WTC11 (cell line): ENCODE measurements around the gene ARHGAP42. TPM values are rescaled to one million over a fixed set of nuclear protein-coding genes. Genes with fewer than 3 reads are reported as not detected.

Experiments used
- ATAC-seq: fragments of 200-7000 bp; cut with Tn5 transposase; 2 replicates; pipeline ENCODE4 v1.10.0; 2021; ENCODE audit warnings: mild to moderate bottlenecking, moderate library complexity
- CTCF ChIA-PET: fragments of 300-600 bp; sonication (Branson Sonifier 250); formaldehyde crosslinking; loops from one replicate; lab custom pipeline; 2021; ENCODE audit warnings: antibody characterized with exemption; lab: Charles Lee
- POLR2A ChIA-PET: fragments of 350-600 bp; sonication (Branson Sonifier 250); formaldehyde crosslinking; loops from one replicate; lab custom pipeline; 2021; ENCODE audit warnings: antibody characterized with exemption; lab: Charles Lee
- DNase-seq: peaks from one replicate; pipeline ENCODE4 v3.0.0; 2021; ENCODE audit warnings: low spot score
- H3K27ac Mint-ChIP-seq: 2 replicates; pipeline ENCODE4 v1.8.0; 2021; ENCODE audit warnings: mixed read lengths
- H3K27me3 Mint-ChIP-seq: 2 replicates; pipeline ENCODE4 v1.8.0; 2021; ENCODE audit warnings: low read depth, mild to moderate bottlenecking, moderate library complexity, mixed read lengths
- H3K36me3 Mint-ChIP-seq: 2 replicates; pipeline ENCODE4 v1.8.0; 2021; ENCODE audit warnings: mixed read lengths
- H3K4me1 Mint-ChIP-seq: 2 replicates; pipeline ENCODE4 v1.8.0; 2022; ENCODE audit warnings: mixed read lengths
- H3K4me3 Mint-ChIP-seq: 2 replicates; pipeline ENCODE4 v1.8.0; 2021; ENCODE audit warnings: mild to moderate bottlenecking, moderate library complexity, mixed read lengths
- H3K9me3 Mint-ChIP-seq: 2 replicates; pipeline ENCODE4 v1.8.0; 2021; ENCODE audit warnings: mixed read lengths
- AR ChIP-seq: fragments of 250-450 bp; sonication (Bioruptor Pico); IDR thresholded peaks from 2 replicates; pipeline ENCODE4 v1.9.0; 2021; ENCODE audit warnings: mild to moderate bottlenecking
- ESRRA ChIP-seq: sonication (generic); formaldehyde crosslinking; IDR thresholded peaks from 2 replicates; pipeline ENCODE4 v1.8.1; 2022; ENCODE audit warnings: mild to moderate bottlenecking, missing genetic modification reagents, borderline replicate concordance
- FOXJ3 ChIP-seq: sonication (generic); formaldehyde crosslinking; IDR thresholded peaks from 2 replicates; pipeline ENCODE4 v1.9.0; 2021; ENCODE audit warnings: missing genetic modification reagents, mild to moderate bottlenecking, borderline replicate concordance
- TP53 ChIP-seq: sonication (generic); formaldehyde crosslinking; IDR thresholded peaks from 2 replicates; pipeline ENCODE4 v1.8.1; 2023; ENCODE audit warnings: mild to moderate bottlenecking, missing genetic modification reagents
- ZBTB21 ChIP-seq: sonication (generic); formaldehyde crosslinking; IDR thresholded peaks from 2 replicates; pipeline ENCODE4 v1.8.1; 2023; ENCODE audit warnings: mild to moderate bottlenecking, missing genetic modification reagents, borderline replicate concordance
- ZNF121 ChIP-seq: sonication (generic); formaldehyde crosslinking; IDR thresholded peaks from 2 replicates; pipeline ENCODE4 v1.8.0; 2023; ENCODE audit warnings: missing genetic modification reagents
- ZNF138 ChIP-seq: sonication (generic); formaldehyde crosslinking; conservative IDR thresholded peaks from 2 replicates; pipeline ENCODE4 v1.8.1; 2022; ENCODE audit warnings: mild to moderate bottlenecking, moderate library complexity, missing genetic modification reagents
- ZNF219 ChIP-seq: sonication (generic); formaldehyde crosslinking; IDR thresholded peaks from 2 replicates; pipeline ENCODE4 v1.8.0; 2023; ENCODE audit warnings: missing genetic modification reagents, mild to moderate bottlenecking, borderline replicate concordance
- ZNF263 ChIP-seq: sonication (generic); formaldehyde crosslinking; IDR thresholded peaks from 2 replicates; pipeline ENCODE4 v1.8.1; 2022; ENCODE audit warnings: low read depth, mild to moderate bottlenecking, moderate library complexity, missing genetic modification reagents
- ZNF317 ChIP-seq: sonication (generic); formaldehyde crosslinking; IDR thresholded peaks from 2 replicates; pipeline ENCODE4 v1.8.1; 2023; ENCODE audit warnings: low read depth, mild to moderate bottlenecking, moderate library complexity, missing genetic modification reagents, borderline replicate concordance
- ZNF416 ChIP-seq: fragments of 250-450 bp; sonication (Bioruptor Pico); IDR thresholded peaks from 2 replicates; pipeline ENCODE4 v1.9.0; 2021; ENCODE audit warnings: mild to moderate bottlenecking, inconsistent platforms
- ZSCAN18 ChIP-seq: fragments of 250-450 bp; sonication (Bioruptor Pico); IDR thresholded peaks from 2 replicates; pipeline ENCODE4 v2.1.2; 2022; ENCODE audit warnings: mild to moderate bottlenecking, moderate library complexity
- total RNA-seq: library from RNA; stranded (reverse); gene quantifications from 3 replicates; pipeline ENCODE4 v1.2.3, GENCODE V29; 2021
- TF ChIP-seq, protein P1 (sequence below): sonication (generic); formaldehyde crosslinking; IDR thresholded peaks from 2 replicates; pipeline ENCODE4 v1.8.1; 2022; ENCODE audit warnings: mild to moderate bottlenecking, missing genetic modification reagents, moderate library complexity, borderline replicate concordance
- TF ChIP-seq, protein P2 (sequence below): fragments of 200-600 bp; IDR thresholded peaks from 2 replicates; pipeline ENCODE4 v1.8.0; 2022; ENCODE audit warnings: antibody characterized with exemption
- TF ChIP-seq, protein P3 (sequence below): fragments of 250-450 bp; sonication (Bioruptor Pico); IDR thresholded peaks from 2 replicates; pipeline ENCODE4 v1.9.0; 2021; ENCODE audit warnings: mild to moderate bottlenecking
- TF ChIP-seq, protein P4 (sequence below): sonication (generic); formaldehyde crosslinking; IDR thresholded peaks from 2 replicates; pipeline ENCODE4 v1.8.1; 2022; ENCODE audit warnings: low read depth, mild to moderate bottlenecking, moderate library complexity, missing genetic modification reagents, borderline replicate concordance
- TF ChIP-seq, protein P5 (sequence below): sonication (generic); formaldehyde crosslinking; IDR thresholded peaks from 2 replicates; pipeline ENCODE4 v1.8.0; 2023; ENCODE audit warnings: missing genetic modification reagents, mild to moderate bottlenecking, borderline replicate concordance

The ARHGAP42 gene
- total RNA-seq, 1 experiment from 2014 or later: 32.5 TPM

DNA sequence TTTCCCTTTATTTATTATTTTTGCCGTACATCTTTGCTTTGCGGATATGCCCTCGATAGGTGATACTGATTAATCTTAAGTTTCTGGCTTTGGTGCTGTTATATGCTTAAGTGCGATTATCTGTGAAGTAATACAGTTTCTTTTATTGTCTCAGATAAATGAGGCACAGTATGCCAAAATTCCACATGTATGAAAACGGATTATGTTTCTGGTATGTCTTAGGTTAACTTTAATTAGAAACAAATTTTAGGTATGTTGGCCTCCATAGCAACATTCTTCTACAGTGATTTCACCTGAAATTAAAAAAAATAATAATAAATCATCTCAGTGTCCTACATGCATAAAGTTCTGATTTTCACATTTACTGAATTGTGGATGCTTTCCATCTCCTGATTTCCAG lies 119.2 kb downstream of the ARHGAP42 start:
- H3K9me3 Mint-ChIP-seq: no peaks in the 10 kb centered on the region
- peaks cover 30% of the 10 kb centered on the region for H3K4me1 Mint-ChIP-seq
- POLR2A ChIA-PET: no interaction called here
- H3K27ac Mint-ChIP-seq: no peak overlapping the region
- CTCF ChIA-PET: no interaction called here
- ATAC-seq (no peak), DNase-seq (no peak)
- H3K4me3 Mint-ChIP-seq: no peak overlapping the region
- no peaks in the 10 kb centered on the region for H3K36me3 Mint-ChIP-seq
- H3K27me3 Mint-ChIP-seq: no peaks in the 10 kb centered on the region
- TF ChIP-seq ZNF121 (CRISPR knock-in tag) (no peak), ZNF317 (no peak), ZSCAN18 (CRISPR knock-in tag) (no peak), FOXJ3 (CRISPR knock-in tag) (no peak), TP53 (no peak), ZNF219 (CRISPR knock-in tag) (no peak), AR (no peak)
- TF ChIP-seq, protein P1, sequence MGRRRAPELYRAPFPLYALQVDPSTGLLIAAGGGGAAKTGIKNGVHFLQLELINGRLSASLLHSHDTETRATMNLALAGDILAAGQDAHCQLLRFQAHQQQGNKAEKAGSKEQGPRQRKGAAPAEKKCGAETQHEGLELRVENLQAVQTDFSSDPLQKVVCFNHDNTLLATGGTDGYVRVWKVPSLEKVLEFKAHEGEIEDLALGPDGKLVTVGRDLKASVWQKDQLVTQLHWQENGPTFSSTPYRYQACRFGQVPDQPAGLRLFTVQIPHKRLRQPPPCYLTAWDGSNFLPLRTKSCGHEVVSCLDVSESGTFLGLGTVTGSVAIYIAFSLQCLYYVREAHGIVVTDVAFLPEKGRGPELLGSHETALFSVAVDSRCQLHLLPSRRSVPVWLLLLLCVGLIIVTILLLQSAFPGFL (CRISPR knock-in tag): no peak

- ChIA-PET CTCF (no interaction called here), POLR2A (no interaction called here)
- ATAC-seq (no peak; the same call in 1 of the 2 replicates), DNase-seq (no peak)
- Mint-ChIP-seq H3K9me3 (no peaks in the 10 kb centered on the region), H3K27ac (no peak overlapping the region), H3K36me3 (no peaks in the 10 kb centered on the region), H3K4me3 (no peak overlapping the region), H3K27me3 (no peaks in the 10 kb centered on the region), H3K4me1 (peaks cover 29% of the 10 kb centered on the region)
- TF ChIP-seq ZNF263 (CRISPR knock-in tag): no peak
- TF ChIP-seq, protein P2, sequence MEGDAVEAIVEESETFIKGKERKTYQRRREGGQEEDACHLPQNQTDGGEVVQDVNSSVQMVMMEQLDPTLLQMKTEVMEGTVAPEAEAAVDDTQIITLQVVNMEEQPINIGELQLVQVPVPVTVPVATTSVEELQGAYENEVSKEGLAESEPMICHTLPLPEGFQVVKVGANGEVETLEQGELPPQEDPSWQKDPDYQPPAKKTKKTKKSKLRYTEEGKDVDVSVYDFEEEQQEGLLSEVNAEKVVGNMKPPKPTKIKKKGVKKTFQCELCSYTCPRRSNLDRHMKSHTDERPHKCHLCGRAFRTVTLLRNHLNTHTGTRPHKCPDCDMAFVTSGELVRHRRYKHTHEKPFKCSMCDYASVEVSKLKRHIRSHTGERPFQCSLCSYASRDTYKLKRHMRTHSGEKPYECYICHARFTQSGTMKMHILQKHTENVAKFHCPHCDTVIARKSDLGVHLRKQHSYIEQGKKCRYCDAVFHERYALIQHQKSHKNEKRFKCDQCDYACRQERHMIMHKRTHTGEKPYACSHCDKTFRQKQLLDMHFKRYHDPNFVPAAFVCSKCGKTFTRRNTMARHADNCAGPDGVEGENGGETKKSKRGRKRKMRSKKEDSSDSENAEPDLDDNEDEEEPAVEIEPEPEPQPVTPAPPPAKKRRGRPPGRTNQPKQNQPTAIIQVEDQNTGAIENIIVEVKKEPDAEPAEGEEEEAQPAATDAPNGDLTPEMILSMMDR: no peak
- no peak for TF ChIP-seq ZNF138 (CRISPR knock-in tag)
- TF ChIP-seq, protein P3, sequence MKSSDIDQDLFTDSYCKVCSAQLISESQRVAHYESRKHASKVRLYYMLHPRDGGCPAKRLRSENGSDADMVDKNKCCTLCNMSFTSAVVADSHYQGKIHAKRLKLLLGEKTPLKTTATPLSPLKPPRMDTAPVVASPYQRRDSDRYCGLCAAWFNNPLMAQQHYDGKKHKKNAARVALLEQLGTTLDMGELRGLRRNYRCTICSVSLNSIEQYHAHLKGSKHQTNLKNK (CRISPR knock-in tag): no peak
- no peak for TF ChIP-seq AR
- TF ChIP-seq ZNF416 (CRISPR knock-in tag): no peak
- no peak for TF ChIP-seq TP53
- TF ChIP-seq ZNF121 (CRISPR knock-in tag): no peak
- no peak for TF ChIP-seq ESRRA (CRISPR knock-in tag)
- TF ChIP-seq, protein P4, sequence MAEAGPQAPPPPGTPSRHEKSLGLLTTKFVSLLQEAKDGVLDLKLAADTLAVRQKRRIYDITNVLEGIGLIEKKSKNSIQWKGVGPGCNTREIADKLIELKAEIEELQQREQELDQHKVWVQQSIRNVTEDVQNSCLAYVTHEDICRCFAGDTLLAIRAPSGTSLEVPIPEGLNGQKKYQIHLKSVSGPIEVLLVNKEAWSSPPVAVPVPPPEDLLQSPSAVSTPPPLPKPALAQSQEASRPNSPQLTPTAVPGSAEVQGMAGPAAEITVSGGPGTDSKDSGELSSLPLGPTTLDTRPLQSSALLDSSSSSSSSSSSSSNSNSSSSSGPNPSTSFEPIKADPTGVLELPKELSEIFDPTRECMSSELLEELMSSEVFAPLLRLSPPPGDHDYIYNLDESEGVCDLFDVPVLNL: no peak
- TF ChIP-seq, protein P5, sequence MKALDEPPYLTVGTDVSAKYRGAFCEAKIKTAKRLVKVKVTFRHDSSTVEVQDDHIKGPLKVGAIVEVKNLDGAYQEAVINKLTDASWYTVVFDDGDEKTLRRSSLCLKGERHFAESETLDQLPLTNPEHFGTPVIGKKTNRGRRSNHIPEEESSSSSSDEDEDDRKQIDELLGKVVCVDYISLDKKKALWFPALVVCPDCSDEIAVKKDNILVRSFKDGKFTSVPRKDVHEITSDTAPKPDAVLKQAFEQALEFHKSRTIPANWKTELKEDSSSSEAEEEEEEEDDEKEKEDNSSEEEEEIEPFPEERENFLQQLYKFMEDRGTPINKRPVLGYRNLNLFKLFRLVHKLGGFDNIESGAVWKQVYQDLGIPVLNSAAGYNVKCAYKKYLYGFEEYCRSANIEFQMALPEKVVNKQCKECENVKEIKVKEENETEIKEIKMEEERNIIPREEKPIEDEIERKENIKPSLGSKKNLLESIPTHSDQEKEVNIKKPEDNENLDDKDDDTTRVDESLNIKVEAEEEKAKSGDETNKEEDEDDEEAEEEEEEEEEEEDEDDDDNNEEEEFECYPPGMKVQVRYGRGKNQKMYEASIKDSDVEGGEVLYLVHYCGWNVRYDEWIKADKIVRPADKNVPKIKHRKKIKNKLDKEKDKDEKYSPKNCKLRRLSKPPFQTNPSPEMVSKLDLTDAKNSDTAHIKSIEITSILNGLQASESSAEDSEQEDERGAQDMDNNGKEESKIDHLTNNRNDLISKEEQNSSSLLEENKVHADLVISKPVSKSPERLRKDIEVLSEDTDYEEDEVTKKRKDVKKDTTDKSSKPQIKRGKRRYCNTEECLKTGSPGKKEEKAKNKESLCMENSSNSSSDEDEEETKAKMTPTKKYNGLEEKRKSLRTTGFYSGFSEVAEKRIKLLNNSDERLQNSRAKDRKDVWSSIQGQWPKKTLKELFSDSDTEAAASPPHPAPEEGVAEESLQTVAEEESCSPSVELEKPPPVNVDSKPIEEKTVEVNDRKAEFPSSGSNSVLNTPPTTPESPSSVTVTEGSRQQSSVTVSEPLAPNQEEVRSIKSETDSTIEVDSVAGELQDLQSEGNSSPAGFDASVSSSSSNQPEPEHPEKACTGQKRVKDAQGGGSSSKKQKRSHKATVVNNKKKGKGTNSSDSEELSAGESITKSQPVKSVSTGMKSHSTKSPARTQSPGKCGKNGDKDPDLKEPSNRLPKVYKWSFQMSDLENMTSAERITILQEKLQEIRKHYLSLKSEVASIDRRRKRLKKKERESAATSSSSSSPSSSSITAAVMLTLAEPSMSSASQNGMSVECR (CRISPR knock-in tag): no peak
- no peak for TF ChIP-seq ZBTB21
Observed at GRCh38 chr11:100808904-100809491, 121.9 kb downstream of the ARHGAP42 start.
